IMR-90 (cell line): Measurements from ENCODE around the gene RPA3. TPM values are rescaled to one million over a fixed set of nuclear protein-coding genes. Genes with fewer than 3 reads are reported as not detected.

Experiments used
- ATAC-seq: fragments of 200-7000 bp; cut with Tn5 transposase; 2 replicates; pipeline ENCODE4 v1.9.1; 2020; ENCODE audit warnings: low read depth, mild to moderate bottlenecking, moderate library complexity
- BruUV-seq: library from RNA; stranded (reverse); fragments of 400-500 nt; replicated peaks from 2 replicates; lab custom pipeline; 2021; lab: Mats Ljungman, UMichigan
- CTCF ChIA-PET: fragments of 300-600 bp; formaldehyde crosslinking; extraction: SDS; loops from one replicate; lab custom pipeline; 2021; ENCODE audit warnings: antibody characterized with exemption; lab: Yijun Ruan, JAX
- POLR2A ChIA-PET: fragments of 300-600 bp; sonication (Branson Sonifier 250); formaldehyde crosslinking; loops from one replicate; lab custom pipeline; 2022; ENCODE audit warnings: antibody characterized with exemption; ENCODE audit not compliant: unreplicated experiment; lab: Charles Lee
- DNase-seq: peaks from one replicate; pipeline ENCODE4 v3.0.0; 2013
- H2AFZ ChIP-seq: replicated peaks from 2 replicates; pipeline ENCODE3; 2013; ENCODE audit warnings: low read length, mild to moderate bottlenecking; ENCODE audit not compliant: poor library complexity
- H2AK5ac ChIP-seq: 2 replicates; pipeline ENCODE4 v1.6.1; 2013; ENCODE audit warnings: low read depth, low read length, inconsistent platforms
- H2AK9ac ChIP-seq: replicated peaks from 2 replicates; pipeline ENCODE3; 2013; ENCODE audit warnings: mild to moderate bottlenecking, low read depth, low read length, moderate library complexity; ENCODE audit not compliant: poor library complexity
- H2BK120ac ChIP-seq: 2 replicates; pipeline ENCODE4 v1.6.1; 2013; ENCODE audit warnings: low read depth, low read length, inconsistent platforms
- H2BK15ac ChIP-seq: 3 replicates; pipeline ENCODE4 v1.6.1; 2013; ENCODE audit warnings: low read depth, low read length, inconsistent platforms
- H2BK20ac ChIP-seq: 2 replicates; pipeline ENCODE4 v1.6.1; 2013; ENCODE audit warnings: low read depth, mild to moderate bottlenecking, inconsistent platforms, low read length, moderate library complexity
- H2BK5ac ChIP-seq: 2 replicates; pipeline ENCODE4 v1.6.1; 2013; ENCODE audit warnings: mild to moderate bottlenecking, low read depth, low read length, inconsistent platforms; ENCODE audit not compliant: poor library complexity, severe bottlenecking
- H3K14ac ChIP-seq: replicated peaks from 2 replicates; pipeline ENCODE4 v1.6.1; 2013; ENCODE audit warnings: low read depth, low read length, inconsistent platforms
- H3K18ac ChIP-seq: 2 replicates; pipeline ENCODE4 v1.6.1; 2013; ENCODE audit warnings: low read depth, low read length, control low read depth
- H3K23ac ChIP-seq: 2 replicates; pipeline ENCODE4 v1.6.1; 2013; ENCODE audit warnings: low read depth, low read length, inconsistent platforms
- H3K27ac ChIP-seq: 2 replicates; pipeline ENCODE4 v1.5.1; 2013; ENCODE audit warnings: mild to moderate bottlenecking, control low read depth, low read length; ENCODE audit not compliant: insufficient read depth
- H3K27me3 ChIP-seq: 2 replicates; pipeline ENCODE4 v1.6.1; 2013; ENCODE audit warnings: low read length; ENCODE audit not compliant: control insufficient read depth, insufficient read depth
- H3K36me3 ChIP-seq: 2 replicates; pipeline ENCODE4 v1.6.1; 2013; ENCODE audit warnings: low read length, mixed read lengths; ENCODE audit not compliant: control insufficient read depth, insufficient read depth
- H3K4ac ChIP-seq: 2 replicates; pipeline ENCODE4 v1.6.1; 2013; ENCODE audit warnings: low read depth, low read length, inconsistent platforms
- H3K4me1 ChIP-seq: 2 replicates; pipeline ENCODE4 v1.6.1; 2013; ENCODE audit warnings: low read length, mixed read lengths; ENCODE audit not compliant: control insufficient read depth, insufficient read depth
- H3K4me2 ChIP-seq: 2 replicates; pipeline ENCODE4 v1.6.1; 2013; ENCODE audit warnings: low read depth, mild to moderate bottlenecking, control low read depth, low read length, moderate library complexity
- H3K4me3 ChIP-seq: 2 replicates; pipeline ENCODE4 v1.5.1; 2013; ENCODE audit warnings: low read depth, mild to moderate bottlenecking, control low read depth, low read length, moderate library complexity; ENCODE audit not compliant: insufficient read depth
- H3K56ac ChIP-seq: 2 replicates; pipeline ENCODE4 v1.6.1; 2013; ENCODE audit warnings: low read length, inconsistent platforms; ENCODE audit not compliant: insufficient read depth; ENCODE audit errors: extremely low read depth
- H3K79me1 ChIP-seq, 2 experiments: 2 replicates each; pipeline ENCODE4 v1.6.1; 2013; ENCODE audit warnings: low read length in 2 of 2, inconsistent platforms in 1 of 2, low read depth in 1 of 2
- H3K9ac ChIP-seq: 2 replicates; pipeline ENCODE4 v1.6.1; 2013; ENCODE audit warnings: low read depth, low read length, control low read depth
- H3K9me1 ChIP-seq: 2 replicates; pipeline ENCODE4 v1.6.1; 2013; ENCODE audit warnings: low read length, inconsistent platforms; ENCODE audit not compliant: insufficient read depth
- H3K9me3 ChIP-seq: 2 replicates; pipeline ENCODE4 v1.6.1; 2013; ENCODE audit warnings: low read length; ENCODE audit not compliant: control insufficient read depth, insufficient read depth
- H4K20me1 ChIP-seq: 2 replicates; pipeline ENCODE4 v1.6.1; 2013; ENCODE audit warnings: low read length, inconsistent platforms; ENCODE audit not compliant: insufficient read depth
- H4K5ac ChIP-seq: 2 replicates; pipeline ENCODE4 v1.6.1; 2013; ENCODE audit warnings: mild to moderate bottlenecking, low read depth, low read length, control low read depth
- H4K8ac ChIP-seq, 2 experiments: 2 replicates each; pipeline ENCODE4 v1.6.1; 2013; ENCODE audit warnings: low read depth in 2 of 2, low read length in 2 of 2, control low read depth in 1 of 2, inconsistent platforms in 1 of 2
- H4K91ac ChIP-seq: 2 replicates; pipeline ENCODE4 v1.6.1; 2013; ENCODE audit warnings: low read depth, low read length, inconsistent platforms; ENCODE audit not compliant: insufficient read depth
- NFE2L2 ChIP-seq: fragments of 150-350 bp; IDR thresholded peaks from 2 replicates; pipeline ENCODE4 v1.6.1; 2016; ENCODE audit warnings: low read depth, mild to moderate bottlenecking, low read length
- WGBS, 2 experiments: methylation state at CpG; one replicate each; pipeline versions ENCODE4 v1.1.5 to v1.1.7; 2013; ENCODE audit warnings: missing lambda C conversion rate in 2 of 2; ENCODE audit not compliant: insufficient read length in 1 of 2; ENCODE audit errors: extremely low coverage in 2 of 2; 5-methylcytosine and 5-hydroxymethylcytosine counted together
- dilution Hi-C: fragments of 300-500 bp; cut with HindIII; formaldehyde crosslinking; loops from one replicate; pipeline ENCODE4 v1.14.3; 2018; ENCODE audit warnings: low sequenced_read_pairs; ENCODE audit not compliant: unreplicated experiment
- in situ Hi-C: fragments of 300-500 bp; cut with MboI; formaldehyde crosslinking; loops from 3 replicates; pipeline ENCODE4 v1.14.3; 2019; ENCODE audit warnings: low sequenced_read_pairs, inconsistent platforms, mixed read lengths
- intact Hi-C: fragments of 100-400 bp; cut with micrococcal nuclease; formaldehyde crosslinking; loops from 2 replicates; pipeline ENCODE4 v1.10.0; 2022
- polyA plus RNA-seq, 3 experiments: library from polyadenylated mRNA; depleted of rRNA; stranded (reverse); fragments of >200 nt; gene quantifications; 2 replicates each; pipeline ENCODE4 v1.2.3, GENCODE V29; 2012; ENCODE audit warnings: low replicate concordance in 1 of 3
- total RNA-seq: library from RNA; depleted of rRNA; stranded (reverse); fragments of >200 nt; gene quantifications from 2 replicates; pipeline ENCODE4 v1.2.3, GENCODE V29; 2012

Gene RPA3
- total and polyA plus RNA-seq, 2 of the 4 experiments (the other 2 are of a cell fraction): 12.7 to 21.1 TPM

DNA sequence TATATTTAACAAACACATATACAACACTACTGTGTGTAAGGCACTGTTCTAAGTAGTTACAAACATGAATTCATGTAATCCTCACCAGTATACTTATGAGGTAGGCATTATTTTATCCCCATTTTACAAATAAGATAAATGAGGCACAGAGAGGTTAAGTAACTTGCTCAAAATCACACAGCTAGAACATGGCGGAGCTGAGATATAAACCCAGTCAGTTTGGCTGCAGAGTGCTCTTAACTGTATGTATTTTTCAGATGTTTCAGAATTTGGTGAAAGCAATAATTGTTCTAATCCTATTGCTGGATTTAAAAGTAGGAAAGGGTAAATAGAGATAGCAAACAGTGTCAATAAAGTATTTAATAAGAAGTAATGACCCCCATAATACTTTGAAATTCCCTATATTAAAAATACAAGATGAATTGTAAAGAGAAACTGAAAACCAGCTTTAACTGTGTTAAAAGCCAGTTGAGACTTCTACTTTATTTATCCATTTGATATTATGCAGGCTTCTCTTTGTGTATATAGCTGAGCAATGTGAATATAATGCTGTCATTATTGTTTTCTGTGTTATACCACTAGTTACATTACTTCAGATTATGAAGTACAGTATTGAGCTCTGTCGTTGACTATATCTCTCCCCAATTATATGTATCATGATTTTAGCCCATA is 32.3 kb upstream of the RPA3 start:
- Histone ChIP-seq H3K14ac (no peak overlapping the region; the same call in 1 of the 2 replicates), H4K8ac (no peak overlapping the region), H4K91ac (no peak overlapping the region), H2AK9ac (no peak overlapping the region), H4K5ac (no peak overlapping the region), H2BK5ac (no peak overlapping the region), H2AFZ (no peak overlapping the region), H3K79me1 (no peaks in the 10 kb centered on the region), H3K18ac (no peak overlapping the region), H3K23ac (no peak overlapping the region), H2BK20ac (no peak overlapping the region), H2AK5ac (no peak overlapping the region), H3K4me3 (no peak overlapping the region), H3K4me1 (no peaks in the 10 kb centered on the region), H3K27me3 (no peaks in the 10 kb centered on the region), H3K9me1 (no peaks in the 10 kb centered on the region), H3K4ac (no peak overlapping the region), H2BK15ac (no peak overlapping the region), H3K56ac (no peak overlapping the region), H4K20me1 (no peaks in the 10 kb centered on the region), H3K27ac (no peak overlapping the region), H2BK120ac (no peak overlapping the region), H3K9ac (no peak overlapping the region), H3K4me2 (no peak overlapping the region), H3K36me3 (no peaks in the 10 kb centered on the region), H3K9me3 (no peaks in the 10 kb centered on the region)
- in situ Hi-C loops (loop anchor here (25.0 kb wide), 1 partner anchor 313 kb away; no protein-coding TSS in a partner anchor), intact Hi-C loops (no loop called here), dilution Hi-C loops (no loop called here)
- BruUV-seq: no TSS peak
- ATAC-seq: no peak
- TF ChIP-seq NFE2L2: no peak
- DNase-seq: no peak
- POLR2A ChIA-PET: no interaction called here
- no CpG with 5 or more reads among the region's 2 CpGs for WGBS, 2 experiments
- CTCF ChIA-PET: interaction anchor here (1.1 kb wide), 1 partner anchor 14 kb away, joined by 5 read pairs; no protein-coding TSS in a partner anchor
